ENCODE measurements around the gene EXOC3L2. TPM values are rescaled to one million over a fixed set of nuclear protein-coding genes. Genes with fewer than 3 reads are reported as not detected.

The EXOC3L2 gene
- total RNA-seq, 1 experiment from 2014 or later = not detected

DNA sequence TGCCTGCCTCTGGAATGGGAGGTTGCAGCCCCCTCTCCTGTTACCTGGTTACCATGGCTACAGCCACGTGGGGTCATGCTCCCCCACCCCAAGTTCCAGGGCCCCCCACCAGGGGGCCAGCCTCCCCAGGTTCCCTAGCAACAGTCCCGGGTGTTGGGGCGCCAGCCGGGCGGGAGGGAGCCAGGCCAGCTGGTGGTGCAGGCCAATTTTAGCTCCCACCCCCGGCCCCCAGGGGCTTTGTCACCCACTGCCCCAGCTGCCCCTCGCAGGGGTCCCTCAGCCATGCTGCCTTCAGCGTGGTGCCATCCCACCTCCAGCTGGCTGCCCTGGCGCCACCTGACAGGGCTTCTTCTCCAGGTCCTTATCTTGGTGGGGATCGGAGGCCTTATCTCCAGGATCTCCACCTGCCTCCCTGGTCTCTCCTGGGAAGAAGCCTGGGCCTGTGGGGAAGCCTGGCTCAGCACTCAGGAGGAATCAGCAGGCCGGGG is 8.9 kb upstream of the EXOC3L2 start:
- H3K4me3 ChIP-seq (replicated peaks in 1 of 2; ENCODE audit: low read depth in 1 of 2, low read length in 2 of 2) = no peak overlapping the region
- intact Hi-C loops (cut with micrococcal nuclease) = no loop called here
- RAD21 ChIA-PET (ENCODE audit: low non-redundant PET in 1 of 2, low total read pairs in 2 of 2, uncharacterized antibody in 2 of 2, unreplicated experiment in 2 of 2) = no interaction called here
- no peak overlapping the region for H3K9ac ChIP-seq (ENCODE audit: low read length)
- H3K4me2 ChIP-seq (ENCODE audit: low read length) = no peak overlapping the region
- CTCF ChIA-PET = interaction anchor here (0.6 kb wide), 1 partner anchor 75 kb away, joined by 6 read pairs; no protein-coding TSS in a partner anchor
- H3K27ac ChIP-seq (ENCODE audit: low read depth, low read length) = no peak overlapping the region
- no peak for ATAC-seq
- no peaks in the 10 kb centered on the region for H3K27me3 ChIP-seq (ENCODE audit: insufficient read depth, low read length)
- no peaks in the 10 kb centered on the region; a peak in 1 of 4 replicates for H3K36me3 ChIP-seq (ENCODE audit: control insufficient read depth in 1 of 2, insufficient read depth in 2 of 2, low read length in 2 of 2)
- H3K9me3 ChIP-seq (ENCODE audit: control insufficient read depth in 1 of 2, insufficient read depth in 1 of 2, low read depth in 1 of 2, low read length in 2 of 2) = no peaks in the 10 kb centered on the region
- H2AFZ ChIP-seq (ENCODE audit: low read depth, low read length, poor library complexity, severe bottlenecking) = no peak overlapping the region
- H4K20me1 ChIP-seq (ENCODE audit: insufficient read depth) = no peaks in the 10 kb centered on the region
- DNase-seq (ENCODE audit: low read depth, low spot score) = no peak
- peaks cover 38% of the 10 kb centered on the region for H3K79me2 ChIP-seq (ENCODE audit: insufficient read depth, low read length)
- no peaks in the 10 kb centered on the region for H3K9me2 ChIP-seq (ENCODE audit: insufficient read depth)
- TF ChIP-seq, protein P1, sequence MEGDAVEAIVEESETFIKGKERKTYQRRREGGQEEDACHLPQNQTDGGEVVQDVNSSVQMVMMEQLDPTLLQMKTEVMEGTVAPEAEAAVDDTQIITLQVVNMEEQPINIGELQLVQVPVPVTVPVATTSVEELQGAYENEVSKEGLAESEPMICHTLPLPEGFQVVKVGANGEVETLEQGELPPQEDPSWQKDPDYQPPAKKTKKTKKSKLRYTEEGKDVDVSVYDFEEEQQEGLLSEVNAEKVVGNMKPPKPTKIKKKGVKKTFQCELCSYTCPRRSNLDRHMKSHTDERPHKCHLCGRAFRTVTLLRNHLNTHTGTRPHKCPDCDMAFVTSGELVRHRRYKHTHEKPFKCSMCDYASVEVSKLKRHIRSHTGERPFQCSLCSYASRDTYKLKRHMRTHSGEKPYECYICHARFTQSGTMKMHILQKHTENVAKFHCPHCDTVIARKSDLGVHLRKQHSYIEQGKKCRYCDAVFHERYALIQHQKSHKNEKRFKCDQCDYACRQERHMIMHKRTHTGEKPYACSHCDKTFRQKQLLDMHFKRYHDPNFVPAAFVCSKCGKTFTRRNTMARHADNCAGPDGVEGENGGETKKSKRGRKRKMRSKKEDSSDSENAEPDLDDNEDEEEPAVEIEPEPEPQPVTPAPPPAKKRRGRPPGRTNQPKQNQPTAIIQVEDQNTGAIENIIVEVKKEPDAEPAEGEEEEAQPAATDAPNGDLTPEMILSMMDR (IDR thresholded peaks at IDR 0.05 in 2 of 3, conservative IDR thresholded peaks at IDR 0.05 in 1 of 3; ENCODE audit: borderline replicate concordance in 1 of 3, insufficient read depth in 1 of 3, low read depth in 2 of 3, low read length in 2 of 3) = peak in 2 of 3 experiments; percentile 19 to 23; a peak in 2 of 6 replicates
- no peak for TF ChIP-seq FOSL1 (IDR thresholded peaks at IDR 0.05; ENCODE audit: low read depth)
- TF ChIP-seq, protein P2, sequence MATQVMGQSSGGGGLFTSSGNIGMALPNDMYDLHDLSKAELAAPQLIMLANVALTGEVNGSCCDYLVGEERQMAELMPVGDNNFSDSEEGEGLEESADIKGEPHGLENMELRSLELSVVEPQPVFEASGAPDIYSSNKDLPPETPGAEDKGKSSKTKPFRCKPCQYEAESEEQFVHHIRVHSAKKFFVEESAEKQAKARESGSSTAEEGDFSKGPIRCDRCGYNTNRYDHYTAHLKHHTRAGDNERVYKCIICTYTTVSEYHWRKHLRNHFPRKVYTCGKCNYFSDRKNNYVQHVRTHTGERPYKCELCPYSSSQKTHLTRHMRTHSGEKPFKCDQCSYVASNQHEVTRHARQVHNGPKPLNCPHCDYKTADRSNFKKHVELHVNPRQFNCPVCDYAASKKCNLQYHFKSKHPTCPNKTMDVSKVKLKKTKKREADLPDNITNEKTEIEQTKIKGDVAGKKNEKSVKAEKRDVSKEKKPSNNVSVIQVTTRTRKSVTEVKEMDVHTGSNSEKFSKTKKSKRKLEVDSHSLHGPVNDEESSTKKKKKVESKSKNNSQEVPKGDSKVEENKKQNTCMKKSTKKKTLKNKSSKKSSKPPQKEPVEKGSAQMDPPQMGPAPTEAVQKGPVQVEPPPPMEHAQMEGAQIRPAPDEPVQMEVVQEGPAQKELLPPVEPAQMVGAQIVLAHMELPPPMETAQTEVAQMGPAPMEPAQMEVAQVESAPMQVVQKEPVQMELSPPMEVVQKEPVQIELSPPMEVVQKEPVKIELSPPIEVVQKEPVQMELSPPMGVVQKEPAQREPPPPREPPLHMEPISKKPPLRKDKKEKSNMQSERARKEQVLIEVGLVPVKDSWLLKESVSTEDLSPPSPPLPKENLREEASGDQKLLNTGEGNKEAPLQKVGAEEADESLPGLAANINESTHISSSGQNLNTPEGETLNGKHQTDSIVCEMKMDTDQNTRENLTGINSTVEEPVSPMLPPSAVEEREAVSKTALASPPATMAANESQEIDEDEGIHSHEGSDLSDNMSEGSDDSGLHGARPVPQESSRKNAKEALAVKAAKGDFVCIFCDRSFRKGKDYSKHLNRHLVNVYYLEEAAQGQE (IDR thresholded peaks at IDR 0.05; ENCODE audit: low read depth) = no peak
- BruUV-seq (replicated peaks) = no TSS peak
- H3K4me1 ChIP-seq (ENCODE audit: control insufficient read depth in 1 of 2, insufficient read depth in 2 of 2, low read length in 2 of 2) = peaks cover 11 to 31% of the 10 kb centered on the region in 2 experiments; a peak in 3 of 4 replicates
- POLR2A ChIA-PET = no interaction called here

All from HCT116 (cell line).